SH-SY5Y (cell line): ENCODE results near the gene ITPK1.

ENCODE experiments used
- GATA2 ChIP-seq: IDR thresholded peaks from 2 replicates; pipeline ENCODE4 v1.6.1; 2011; ENCODE audit warnings: mild to moderate bottlenecking, low read depth, low read length
- GATA3 ChIP-seq: IDR thresholded peaks from 2 replicates; pipeline ENCODE4 v1.6.1; 2011; ENCODE audit warnings: low read depth, mild to moderate bottlenecking, low read length, moderate library complexity

The ITPK1 gene

GRCh38 chr14:93133464-93133863, 17.7 kb upstream of the ITPK1 start:
- TF ChIP-seq GATA3 (no peak), GATA2 (no peak)

GRCh38 chr14:93132472-93133065, 16.8 kb upstream of the ITPK1 start:
- no peak for TF ChIP-seq GATA3
- no peak for TF ChIP-seq GATA2

- TF ChIP-seq GATA2 (no peak), GATA3 (no peak)
Measured at GRCh38 chr14:93128725-93129459, 13.2 kb upstream of the ITPK1 start.

- TF ChIP-seq GATA3 (no peak), GATA2 (no peak)
Measured at GRCh38 chr14:93126111-93126510, 10.4 kb upstream of the ITPK1 start.

GRCh38 chr14:93122826-93123225, 7.1 kb upstream of the ITPK1 start:
- no peak for TF ChIP-seq GATA2
- TF ChIP-seq GATA3: no peak

GRCh38 chr14:93121030-93121834, 5.5 kb upstream of the ITPK1 start:
- TF ChIP-seq GATA3 (no peak), GATA2 (no peak)

- TF ChIP-seq GATA3: no peak
- no peak for TF ChIP-seq GATA2
Measured at GRCh38 chr14:93120517-93120916, 4.8 kb upstream of the ITPK1 start.

- TF ChIP-seq GATA3 (no peak), GATA2 (no peak)
Measured at GRCh38 chr14:93116676-93117200, 1.0 kb upstream of the ITPK1 start.

- no peak for TF ChIP-seq GATA2
- TF ChIP-seq GATA3: no peak
Measured at GRCh38 chr14:93115069-93115820, 480 bp downstream of the ITPK1 start.

GRCh38 chr14:93114713-93115068, 1.0 kb downstream of the ITPK1 start:
- TF ChIP-seq GATA3: no peak

- TF ChIP-seq GATA3: no peak
- TF ChIP-seq GATA2: no peak
Measured at GRCh38 chr14:93114068-93114710, 1.5 kb downstream of the ITPK1 start.

GRCh38 chr14:93113678-93114067, 2.1 kb downstream of the ITPK1 start:
- TF ChIP-seq GATA2 (no peak), GATA3 (no peak)

GRCh38 chr14:93112891-93113677, 2.6 kb downstream of the ITPK1 start:
- no peak for TF ChIP-seq GATA3
- TF ChIP-seq GATA2: no peak
